Myocyte (in vitro differentiated cells): ENCODE measurements around the gene VPS37B. TPM values are rescaled to one million over a fixed set of nuclear protein-coding genes. Genes with fewer than 3 reads are reported as not detected.

Experiments used
- DNase-seq: peaks from one replicate; pipeline ENCODE4 v3.0.0-alpha.2; 2012; ENCODE audit warnings: low read depth
- total RNA-seq: library from RNA; depleted of rRNA; stranded (reverse); fragments of >200 nt; gene quantifications from 2 replicates; pipeline ENCODE4 v1.2.3, GENCODE V29; 2014

The VPS37B gene
- total RNA-seq, 1 donor from 2014 or later = 86.7 TPM

DNA sequence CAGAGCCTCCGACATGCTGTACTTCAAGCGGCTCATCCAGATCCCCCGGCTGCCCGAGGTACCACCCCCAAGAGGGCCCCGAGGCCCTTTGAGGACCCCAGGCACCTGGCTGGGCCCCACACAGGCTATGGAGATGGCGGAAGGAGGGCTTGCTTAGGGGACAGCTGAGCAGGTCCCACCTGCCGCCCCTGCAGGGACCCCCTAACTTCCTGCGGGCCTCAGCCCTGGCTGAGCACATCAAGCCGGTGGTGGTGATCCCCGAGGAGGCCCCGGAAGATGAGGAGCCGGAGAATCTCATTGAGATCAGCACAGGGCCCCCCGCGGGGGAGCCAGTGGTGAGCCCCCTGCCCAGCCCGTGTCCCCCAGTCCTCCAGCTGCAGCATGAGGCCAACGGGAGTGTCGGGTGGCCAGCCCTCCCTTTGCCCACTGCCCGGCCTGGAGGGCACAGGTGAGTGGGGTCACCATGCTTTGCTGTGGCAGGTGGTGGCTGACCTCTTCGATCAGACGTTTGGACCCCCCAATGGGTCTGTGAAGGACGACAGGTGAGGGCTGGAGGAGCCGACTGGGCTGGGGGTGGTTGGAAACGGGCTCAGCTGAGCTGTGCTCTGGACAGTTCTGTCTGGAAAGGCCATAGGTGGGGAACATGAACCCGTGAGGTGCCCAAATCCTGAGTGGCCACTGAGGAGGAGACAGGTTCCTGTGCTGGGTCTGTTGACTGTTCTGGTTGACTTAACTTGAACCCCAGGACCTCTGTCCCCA lies 40.7 kb downstream of the VPS37B start:
- no peak for DNase-seq

DNA sequence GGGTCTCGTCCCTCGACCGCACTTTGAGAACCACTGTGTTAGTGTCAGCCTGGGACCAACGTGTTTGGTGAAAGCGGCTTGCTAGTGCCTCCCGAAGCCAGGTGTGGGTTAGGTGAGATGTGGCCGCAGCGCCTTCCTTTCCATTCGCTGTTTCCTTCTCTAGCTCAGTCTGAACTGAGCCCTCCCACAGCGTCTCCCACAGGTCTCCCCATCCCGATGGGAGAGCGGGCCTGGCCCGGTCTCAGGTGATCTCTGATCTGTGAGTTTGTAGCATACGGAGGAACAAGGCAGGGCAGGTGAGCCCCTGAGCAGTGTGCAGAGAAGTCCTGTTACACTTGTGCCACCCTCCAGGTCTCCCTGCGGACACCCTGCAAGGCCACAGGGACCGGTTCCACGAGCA lies 41.4 kb downstream of the VPS37B start:
- DNase-seq = no peak

DNA sequence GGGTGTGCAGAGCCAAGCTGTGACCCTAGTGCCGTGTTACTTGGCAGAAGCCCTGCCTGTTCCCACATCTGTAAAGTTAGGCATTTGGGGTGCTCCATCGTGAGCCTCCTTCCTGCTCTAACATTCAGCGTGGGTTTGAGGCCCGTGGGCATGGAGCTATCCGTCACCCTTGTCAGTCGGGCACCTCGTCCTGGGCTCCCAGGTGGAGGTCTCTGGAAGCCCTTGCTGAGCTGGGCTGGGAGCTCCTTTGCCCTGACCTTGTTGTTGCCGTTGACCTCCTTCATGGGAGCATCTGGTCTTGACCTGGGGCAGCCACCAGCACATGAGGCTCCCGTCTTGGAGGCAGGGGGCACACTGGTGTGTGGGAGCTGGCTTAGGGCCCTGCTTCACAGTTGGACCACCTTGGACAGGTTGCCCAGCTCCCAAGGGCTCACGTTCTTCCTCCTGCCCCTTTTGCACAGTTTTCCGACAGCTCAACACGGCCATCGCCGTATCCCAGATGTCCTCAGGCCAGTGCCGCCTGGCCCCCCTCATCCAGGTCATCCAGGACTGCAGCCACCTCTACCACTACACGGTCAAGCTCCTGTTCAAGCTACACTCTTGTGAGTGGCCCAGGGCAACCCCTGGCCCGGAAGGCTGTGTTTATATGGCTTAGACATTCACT lies 42.2 kb downstream of the VPS37B start:
- no peak for DNase-seq

DNA sequence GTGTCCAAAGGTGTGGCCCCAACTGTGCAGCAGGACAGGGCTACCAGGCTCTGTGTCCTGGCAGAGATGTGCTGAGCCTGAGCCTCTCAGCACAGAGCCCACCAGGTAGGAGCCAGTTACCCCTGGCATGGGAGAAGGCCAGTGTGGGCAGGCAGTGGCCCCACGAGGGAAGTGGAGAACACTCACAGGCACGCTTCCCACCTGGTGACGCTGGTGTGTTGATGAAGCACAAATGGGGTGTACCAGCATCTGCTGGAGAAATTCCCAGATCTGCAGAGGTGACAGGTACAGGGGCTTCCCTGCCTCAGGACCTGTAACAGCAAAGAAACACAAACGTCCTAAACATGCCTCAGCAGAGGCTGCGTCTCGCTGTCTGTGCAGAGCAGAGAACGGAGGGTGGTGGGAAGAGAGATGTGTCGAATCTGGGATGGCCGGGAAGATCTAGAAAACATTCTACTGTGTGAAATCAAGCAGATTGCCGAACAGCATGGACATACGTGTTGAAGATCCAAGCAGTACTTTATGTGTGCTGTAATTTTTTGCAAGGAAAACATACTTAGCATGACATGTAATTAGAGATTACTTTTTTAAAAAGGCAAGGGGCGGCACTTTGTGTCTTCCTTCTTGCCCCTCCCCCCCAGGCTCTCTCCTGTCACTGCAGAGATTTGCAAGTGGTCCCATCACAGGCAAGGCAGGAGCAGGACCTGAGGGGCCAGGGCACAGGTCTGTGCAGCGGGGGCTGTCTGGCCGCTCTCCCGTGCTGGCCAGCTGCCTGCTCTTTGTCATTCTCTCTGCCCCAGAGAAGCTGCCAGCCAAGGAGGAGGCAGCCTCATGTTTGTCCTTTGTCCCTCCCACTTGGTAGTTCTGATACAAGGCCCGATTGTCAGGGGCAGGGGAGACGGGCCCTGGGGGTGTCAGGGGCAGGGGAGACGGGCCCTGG lies 43.3 kb downstream of the VPS37B start:
- peak; percentile 33 for DNase-seq

DNA sequence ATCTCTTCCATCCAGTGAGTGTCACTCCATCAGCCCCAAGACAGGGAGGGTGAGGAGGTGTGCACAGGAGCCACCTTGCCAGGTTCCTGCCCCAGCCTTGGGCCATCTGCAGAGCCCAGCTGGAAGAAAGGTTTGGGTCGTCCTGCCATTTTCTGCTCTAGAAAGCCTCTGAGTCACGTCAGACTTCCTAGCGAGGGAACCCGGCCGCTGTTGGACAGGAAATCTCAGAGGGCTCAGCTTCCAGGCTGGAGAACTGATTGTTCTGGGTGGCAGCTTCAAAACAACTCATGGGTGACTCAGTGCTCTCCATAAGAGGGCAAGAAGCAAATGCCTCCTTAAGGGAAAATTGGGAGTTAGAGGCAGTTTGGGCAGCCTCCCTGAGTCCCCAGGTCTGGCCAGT lies 44.1 kb downstream of the VPS37B start:
- DNase-seq = peak; percentile 64

DNA sequence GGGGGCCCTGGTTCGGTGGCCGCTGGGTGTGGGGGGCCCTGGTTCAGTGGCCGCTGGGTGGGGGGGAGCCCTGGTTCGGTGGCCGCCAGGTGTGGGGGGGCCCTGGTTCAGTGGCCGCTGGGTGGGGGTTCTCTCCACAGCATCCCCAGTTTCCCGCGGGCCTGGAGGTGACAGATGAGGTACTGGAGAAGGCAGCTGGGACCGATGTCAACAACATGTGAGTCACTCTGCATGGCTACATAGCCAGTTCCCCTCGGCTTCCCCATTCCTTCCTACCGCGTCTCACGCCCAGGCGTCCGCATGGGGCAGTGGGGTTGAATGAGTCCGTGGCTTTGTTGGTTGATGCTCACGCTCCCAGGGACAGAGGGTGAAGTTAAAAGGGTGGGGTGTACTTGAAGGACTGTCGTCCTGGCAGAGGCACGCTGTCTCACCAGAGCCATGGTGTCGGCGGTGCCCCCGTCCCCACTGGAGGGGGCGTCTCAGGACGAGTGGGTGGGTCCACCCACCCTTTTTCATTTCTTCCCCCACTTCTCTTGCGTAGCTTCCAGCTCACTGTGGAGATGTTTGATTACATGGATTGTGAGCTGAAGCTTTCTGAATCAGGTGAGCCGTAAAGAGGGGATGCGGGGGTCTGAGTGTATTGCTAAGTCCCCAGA lies 45.1 kb downstream of the VPS37B start:
- DNase-seq = peak; percentile 87

DNA sequence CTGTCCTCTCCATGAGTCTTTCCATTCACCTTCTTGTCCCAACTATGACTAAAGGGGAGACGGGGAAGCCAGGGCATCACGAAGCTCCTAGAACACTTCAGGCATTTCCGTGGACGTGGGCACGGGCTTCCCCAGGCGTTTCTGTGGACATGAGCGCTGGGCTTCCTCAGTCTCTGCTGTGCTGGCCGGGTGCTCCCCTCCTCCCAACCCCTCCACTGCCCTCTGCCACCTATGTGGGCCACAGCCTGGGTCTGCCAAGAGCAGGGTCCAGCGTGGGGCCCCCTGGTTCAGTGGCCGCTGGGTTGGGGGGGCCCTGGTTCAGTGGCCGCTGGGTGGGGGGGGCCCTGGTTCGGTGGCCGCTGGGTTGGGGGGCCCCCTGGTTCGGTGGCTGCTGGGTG lies 45.9 kb downstream of the VPS37B start:
- no peak for DNase-seq

DNA sequence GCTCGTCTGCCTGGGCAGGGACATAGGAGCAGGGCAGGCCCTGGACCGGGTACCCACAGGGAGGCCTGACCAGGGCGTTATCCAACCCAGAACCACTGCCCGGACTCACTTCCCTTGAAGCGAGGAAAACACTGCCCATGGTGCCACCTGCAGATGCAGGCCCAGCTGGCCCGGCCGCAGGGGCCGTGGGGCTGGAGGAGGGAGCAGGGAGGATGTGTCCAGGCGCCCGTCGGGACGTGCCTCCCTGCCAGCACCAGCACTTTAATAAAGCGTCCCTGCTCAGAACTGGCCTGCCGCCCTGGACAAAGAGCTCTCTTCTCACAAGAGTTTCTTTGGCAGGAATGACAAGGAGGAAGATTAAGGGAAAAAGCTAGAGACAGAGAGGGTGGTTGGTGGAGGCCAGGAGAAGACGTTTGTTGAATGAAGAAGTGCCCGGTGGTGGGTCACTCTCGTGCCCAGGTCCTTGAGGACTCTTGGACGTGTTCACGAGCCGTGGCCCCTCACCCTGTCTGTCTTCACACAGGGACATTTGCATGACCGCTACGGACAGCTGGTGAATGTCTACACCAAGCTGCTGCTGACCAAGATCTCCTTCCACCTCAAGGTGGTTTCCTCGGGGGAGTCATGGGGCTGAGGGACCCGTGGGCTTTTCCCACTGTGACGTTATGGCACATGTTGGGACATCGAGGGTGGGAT lies 46.4 kb downstream of the VPS37B start:
- no peak for DNase-seq

DNA sequence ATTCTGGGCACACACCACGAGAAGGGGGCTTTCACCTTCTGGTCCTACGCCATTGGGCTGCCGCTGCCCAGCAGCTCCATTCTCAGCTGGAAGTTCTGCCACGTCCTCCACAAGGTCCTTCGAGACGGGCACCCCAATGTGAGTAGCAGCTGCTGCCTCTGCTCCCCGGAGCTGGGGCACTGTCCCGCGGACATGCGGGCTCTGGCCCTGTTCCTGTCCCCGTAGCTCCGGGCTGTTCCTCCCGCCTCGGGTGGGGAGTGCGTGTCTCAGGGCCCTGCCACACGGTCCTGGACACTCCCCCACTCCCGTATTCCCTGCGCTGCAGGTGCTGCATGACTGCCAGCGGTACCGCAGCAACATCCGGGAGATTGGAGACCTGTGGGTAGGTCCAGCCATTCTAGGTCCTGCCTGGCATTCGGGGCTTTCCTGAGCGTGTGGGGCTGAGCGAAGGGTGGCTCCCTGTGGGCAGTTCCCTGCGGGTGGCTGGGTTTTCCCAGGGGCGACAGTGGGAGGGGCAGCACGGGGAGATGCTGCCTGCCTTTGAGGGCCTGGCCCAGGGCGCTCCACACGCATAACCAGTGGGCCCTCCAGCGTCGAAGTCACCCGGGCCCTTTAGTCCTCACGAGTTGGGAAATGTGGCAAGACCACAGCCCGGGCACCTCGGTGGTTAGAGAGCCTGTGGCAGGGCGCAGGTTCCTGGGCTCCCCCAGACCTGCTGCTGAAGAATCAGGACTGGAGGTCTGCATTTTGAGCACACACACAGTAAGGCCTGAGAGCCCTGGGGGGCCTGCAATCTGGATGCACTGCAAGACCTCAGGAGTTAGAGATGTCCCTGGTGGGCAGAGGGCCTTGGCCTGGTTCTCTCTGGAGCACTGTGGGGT lies 47.2 kb downstream of the VPS37B start:
- DNase-seq = no peak

DNA sequence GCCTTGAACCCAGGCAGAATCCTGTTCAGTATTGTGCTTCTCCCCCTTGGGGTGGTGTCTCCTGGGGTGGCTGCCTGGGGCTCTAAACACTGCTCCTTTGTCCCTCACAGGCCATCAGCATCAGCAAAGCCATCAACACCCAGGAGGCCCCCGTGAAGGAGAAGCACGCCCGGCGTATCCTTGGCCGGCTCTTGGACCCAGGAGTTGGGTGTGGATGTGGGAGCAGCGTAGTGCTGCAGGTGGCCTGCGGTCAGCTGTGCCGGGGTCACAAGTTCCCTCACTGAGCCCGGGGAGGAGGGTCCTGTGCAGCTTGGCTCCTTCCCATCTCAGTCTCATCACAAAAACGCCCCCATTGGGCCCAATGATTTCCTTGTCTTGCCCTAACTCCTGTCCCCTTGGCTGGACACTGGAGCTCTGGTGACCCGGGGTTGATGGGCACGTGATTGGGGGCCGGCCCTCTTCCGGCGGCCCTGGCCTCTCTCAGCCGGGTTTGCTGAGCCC lies 48.0 kb downstream of the VPS37B start:
- no peak for DNase-seq

DNA sequence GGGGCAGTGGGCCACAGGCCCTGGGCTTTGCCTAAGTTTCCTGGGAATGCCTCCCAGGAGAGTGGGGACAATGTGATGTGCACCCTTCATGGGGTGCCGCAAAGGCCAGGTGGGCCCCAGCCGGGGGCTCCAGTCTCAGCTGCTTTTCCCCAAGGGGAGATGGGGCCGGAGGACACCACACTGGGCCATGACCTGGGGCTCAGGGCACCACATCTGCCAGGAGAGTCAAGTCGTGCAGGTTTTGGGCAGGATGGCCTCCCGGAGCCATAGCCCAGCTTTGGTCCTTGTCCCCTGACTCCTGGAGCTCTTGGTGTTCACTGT lies 48.4 kb downstream of the VPS37B start:
- DNase-seq = no peak

DNA sequence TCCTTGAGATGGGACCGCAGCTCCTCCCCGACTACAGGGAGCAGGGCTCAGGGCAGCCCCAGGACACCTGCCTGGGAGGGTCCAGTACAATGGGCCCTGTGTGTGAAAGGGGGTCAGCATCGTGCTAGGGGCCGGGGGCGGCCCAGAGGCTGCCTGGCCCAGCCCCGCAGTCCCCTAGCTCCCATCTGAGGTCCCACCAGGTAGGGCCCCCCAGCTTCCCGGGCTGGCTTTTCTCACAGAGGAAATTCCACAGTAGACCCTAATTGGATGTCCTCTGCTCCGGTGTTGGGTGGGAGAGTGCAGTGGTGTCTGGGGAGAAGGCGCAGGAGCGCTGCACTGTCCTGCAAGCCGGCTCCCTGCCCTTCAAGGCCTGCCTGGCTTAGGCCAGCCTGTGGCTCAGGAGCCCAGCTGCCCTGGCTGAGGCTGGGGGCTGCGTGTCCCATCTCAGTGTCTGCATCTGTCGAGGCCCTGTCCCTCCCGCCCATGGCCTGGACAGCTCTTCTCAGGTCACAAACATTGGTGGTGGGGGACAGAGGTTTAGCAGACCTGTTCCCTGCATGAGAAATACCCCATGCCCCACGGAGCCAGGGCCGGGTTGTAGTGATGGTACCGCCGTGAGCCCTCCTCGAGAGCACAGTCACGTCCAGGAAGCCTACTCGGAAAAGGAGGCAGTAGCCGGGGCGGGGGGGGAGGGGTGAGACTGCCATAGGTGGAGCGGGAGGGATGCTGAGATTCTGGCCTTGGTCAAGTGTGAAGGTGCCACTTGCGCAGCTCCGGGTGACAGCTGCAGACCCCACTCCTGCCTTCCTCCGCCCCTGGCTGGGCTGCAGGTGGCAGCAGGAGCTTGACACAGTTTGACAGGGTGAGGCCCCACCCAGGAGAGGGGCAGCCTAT lies 49.1 kb downstream of the VPS37B start:
- no peak for DNase-seq

DNA sequence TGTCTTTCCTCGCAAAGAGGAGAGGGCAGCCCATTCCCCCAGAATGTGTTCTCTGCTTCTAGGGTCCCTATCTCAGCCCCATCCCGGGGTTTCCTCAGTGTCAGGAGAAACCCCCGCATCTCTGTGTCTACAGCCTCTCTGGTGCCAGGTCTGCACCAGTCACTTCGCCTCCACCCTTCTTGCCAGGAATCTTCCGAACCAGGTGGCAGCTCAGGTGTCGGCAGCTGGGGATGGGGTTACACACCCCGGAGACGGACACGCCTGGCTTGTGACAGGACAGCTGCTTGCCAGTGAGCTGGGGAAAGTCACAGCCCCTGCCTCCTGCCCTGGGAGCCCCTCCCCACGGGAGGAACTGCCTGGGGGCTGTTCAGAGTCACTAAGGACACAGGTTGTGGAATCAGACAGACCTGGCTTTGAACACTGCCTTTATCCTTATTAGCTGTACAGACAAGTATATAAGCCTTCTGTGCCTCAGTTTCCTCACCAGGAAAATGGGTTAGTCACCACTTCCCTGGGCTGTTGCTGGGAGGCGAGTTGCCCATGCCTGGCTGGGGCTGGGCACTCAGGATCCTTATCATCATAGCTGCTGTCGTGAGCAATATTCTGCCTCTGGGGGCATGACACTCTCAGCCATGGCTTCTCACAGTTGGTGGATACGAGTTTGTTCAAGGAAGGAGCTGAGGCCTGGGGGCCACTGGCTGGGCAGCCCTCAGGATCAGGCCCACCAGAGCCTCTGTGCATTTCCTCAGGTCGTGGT lies 49.9 kb downstream of the VPS37B start:
- peak; percentile 51 for DNase-seq

DNA sequence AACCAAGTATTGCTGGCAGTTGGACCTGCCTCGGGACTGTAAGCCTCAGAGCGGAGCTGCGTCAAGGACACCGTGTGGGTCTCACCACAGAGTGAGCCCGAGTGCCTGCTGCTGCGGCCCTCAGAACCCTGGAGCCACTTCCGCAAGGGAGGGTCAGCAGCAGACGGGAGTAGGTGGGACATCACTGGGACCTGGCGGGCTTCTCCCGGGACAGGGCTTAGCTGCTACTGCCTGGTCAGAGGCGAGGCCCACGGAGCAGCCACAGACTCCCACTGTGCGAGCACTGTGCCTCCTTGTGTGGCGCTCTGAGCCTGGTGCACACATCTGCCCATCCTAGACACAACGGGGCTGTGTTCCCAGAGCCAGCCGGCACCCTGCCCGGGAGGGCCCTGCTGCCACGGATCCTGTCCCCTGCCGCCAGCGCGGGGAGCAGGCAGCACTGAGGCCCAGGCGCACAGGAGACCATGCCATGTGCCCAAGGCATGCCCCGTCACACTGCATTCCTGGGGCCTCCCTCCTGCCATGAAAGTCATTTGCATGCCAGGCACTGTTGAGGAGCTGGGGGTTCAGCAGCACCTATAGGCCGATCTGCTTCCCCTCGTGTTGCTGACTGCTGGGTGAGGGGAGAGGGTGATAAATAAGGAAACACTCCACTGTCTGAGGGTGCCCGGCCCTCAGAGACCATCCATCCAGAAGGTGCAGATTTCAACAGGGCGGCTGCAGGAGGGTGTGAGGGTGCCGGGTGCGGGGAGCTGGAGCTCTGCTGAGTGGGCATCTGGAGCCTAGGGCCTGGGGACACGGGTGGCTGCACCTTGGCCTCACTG lies 50.7 kb downstream of the VPS37B start:
- DNase-seq = no peak

DNA sequence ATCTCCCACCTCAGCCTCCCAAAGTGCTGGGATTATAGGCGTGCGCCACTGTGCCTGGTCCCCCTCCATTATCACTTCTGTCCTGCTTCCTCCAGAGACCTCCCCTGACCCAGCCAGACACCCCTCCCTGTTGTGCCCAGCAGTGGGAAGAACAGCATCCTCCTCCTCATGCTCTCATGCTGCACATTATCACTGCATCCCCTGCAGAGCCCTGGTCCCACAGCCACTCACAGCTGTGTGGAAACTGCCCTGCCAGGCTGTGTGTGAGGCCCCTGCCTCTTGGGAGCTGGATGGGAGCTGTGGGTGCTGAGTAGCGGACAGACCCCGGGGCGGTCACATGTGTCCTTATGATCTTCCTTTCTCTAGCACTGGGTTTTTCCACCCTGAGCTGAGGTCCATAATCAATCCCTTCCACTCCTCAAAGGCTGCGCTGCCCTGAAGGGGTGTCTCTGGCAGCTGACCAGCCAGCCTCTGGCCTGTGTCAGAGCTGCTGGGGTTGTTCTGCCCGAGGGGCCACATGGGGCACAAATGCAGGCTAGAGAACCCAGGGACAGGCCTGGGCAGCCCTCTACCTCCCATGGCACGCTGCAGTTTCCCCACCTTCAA lies 51.5 kb downstream of the VPS37B start:
- no peak for DNase-seq

DNA sequence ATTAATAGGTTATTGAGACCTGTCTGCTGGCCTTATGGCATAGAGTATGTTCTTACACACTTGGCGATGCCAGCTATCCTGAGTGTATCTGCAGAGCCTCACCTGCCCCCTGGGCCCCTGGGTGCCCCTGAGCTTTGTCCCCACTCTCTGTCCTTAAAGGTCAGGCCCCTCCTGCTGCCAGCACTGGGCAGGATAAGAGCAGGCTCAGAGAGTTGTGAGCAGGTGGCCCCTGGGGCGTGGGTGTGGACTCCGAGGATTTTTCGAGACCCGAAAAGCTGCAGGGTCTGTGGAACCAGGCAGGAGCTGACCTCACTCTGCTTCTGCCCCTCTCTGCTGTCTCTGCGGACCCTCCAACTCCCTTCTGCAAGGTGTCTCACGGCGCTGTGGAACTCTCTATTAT lies 52.5 kb downstream of the VPS37B start:
- no peak for DNase-seq
